ENCODE measurements around the gene SYT11. TPM values are rescaled to one million over a fixed set of nuclear protein-coding genes. Genes with fewer than 3 reads are reported as not detected.
A peak's percentile ranks its signal among the peaks of the same experiment; 100 is the strongest.

Gene SYT11
- total RNA-seq, 1 donor from 2014 or later = 2.3 TPM

DNA sequence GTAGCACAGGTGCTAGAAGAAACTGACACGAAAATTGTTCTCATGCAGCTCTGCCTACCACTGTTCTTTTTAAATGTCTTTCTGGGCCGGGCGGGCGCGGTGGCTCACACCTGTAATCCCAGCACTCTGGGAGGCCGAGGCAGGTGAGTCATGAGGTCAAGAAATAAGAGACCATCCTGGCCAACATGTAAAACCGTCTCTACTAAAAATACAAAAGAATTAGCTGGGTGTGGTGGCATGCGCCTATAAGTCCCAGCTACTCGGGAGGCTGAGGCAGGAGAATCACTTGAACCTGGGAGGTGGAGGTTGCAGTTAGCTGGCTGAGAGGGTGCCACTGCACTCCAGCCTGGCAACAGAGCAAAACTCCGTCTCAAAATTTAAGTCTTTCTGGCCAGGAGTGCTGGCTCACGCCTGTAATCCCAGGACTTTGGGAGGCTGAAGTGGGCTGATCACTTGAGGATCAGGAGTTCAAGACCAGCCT is 52.7 kb downstream of the SYT11 start:
- peak overlapping the region; percentile 92 for H3K4me3 Mint-ChIP-seq
- peak overlapping the region; percentile 98 for H3K27ac Mint-ChIP-seq
- TF ChIP-seq, protein P1, sequence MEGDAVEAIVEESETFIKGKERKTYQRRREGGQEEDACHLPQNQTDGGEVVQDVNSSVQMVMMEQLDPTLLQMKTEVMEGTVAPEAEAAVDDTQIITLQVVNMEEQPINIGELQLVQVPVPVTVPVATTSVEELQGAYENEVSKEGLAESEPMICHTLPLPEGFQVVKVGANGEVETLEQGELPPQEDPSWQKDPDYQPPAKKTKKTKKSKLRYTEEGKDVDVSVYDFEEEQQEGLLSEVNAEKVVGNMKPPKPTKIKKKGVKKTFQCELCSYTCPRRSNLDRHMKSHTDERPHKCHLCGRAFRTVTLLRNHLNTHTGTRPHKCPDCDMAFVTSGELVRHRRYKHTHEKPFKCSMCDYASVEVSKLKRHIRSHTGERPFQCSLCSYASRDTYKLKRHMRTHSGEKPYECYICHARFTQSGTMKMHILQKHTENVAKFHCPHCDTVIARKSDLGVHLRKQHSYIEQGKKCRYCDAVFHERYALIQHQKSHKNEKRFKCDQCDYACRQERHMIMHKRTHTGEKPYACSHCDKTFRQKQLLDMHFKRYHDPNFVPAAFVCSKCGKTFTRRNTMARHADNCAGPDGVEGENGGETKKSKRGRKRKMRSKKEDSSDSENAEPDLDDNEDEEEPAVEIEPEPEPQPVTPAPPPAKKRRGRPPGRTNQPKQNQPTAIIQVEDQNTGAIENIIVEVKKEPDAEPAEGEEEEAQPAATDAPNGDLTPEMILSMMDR (conservative IDR thresholded peaks at IDR 0.05) = no peak
- DNase-seq (ENCODE audit: extremely low spot score, unreplicated experiment) = no peak
- peaks cover 20% of the 10 kb centered on the region for H3K4me1 Mint-ChIP-seq (ENCODE audit: unreplicated experiment)
- H3K27me3 Mint-ChIP-seq = no peaks in the 10 kb centered on the region
- peaks cover 19% of the 10 kb centered on the region for H3K36me3 Mint-ChIP-seq
- no peaks in the 10 kb centered on the region for H3K9me3 Mint-ChIP-seq

DNA sequence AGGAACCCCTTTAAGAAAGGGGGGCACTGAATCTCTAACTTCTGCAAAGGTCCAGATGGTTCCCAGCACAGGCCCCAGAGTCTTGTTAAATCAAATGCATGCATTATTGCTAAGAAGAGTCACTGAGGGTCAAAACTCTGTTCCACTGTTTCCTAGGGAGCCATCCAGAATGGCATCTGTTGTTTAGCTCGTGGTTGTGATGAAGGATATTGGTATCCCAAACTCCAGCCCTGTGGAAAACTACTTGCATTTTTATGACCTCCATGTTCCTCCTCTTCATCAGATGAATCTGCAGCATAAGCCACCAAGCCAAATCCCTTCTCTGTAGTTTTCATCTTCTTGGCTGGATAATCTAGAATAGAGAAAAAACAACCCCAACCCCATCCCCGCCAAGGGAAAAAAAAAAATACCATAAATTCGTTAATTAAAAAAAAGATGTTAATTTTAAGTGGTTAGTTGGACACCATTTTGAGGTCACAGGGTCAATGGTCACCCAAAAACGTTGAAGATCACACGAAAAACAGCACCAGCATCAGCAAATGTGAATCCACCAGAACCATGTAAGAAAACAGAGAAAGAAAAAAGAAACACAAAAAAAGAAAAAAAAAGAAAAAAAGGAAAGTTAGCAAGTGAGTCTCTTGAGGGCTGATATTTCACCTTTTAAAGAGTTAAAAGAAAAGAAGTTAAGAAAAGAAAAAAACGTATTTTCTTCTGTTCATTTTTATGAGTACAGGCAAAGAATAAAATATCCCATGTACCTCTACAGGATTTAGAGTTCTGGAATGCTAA is 54.8 kb downstream of the SYT11 start:
- Mint-ChIP-seq H3K9me3 (no peaks in the 10 kb centered on the region), H3K36me3 (peaks cover 31% of the 10 kb centered on the region), H3K27ac (no peak overlapping the region), H3K4me3 (no peak overlapping the region), H3K27me3 (no peaks in the 10 kb centered on the region), H3K4me1 (ENCODE audit: unreplicated experiment) (peaks cover 20% of the 10 kb centered on the region)
- TF ChIP-seq, protein P1 (conservative IDR thresholded peaks at IDR 0.05) = no peak
- DNase-seq (ENCODE audit: extremely low spot score, unreplicated experiment) = no peak

DNA sequence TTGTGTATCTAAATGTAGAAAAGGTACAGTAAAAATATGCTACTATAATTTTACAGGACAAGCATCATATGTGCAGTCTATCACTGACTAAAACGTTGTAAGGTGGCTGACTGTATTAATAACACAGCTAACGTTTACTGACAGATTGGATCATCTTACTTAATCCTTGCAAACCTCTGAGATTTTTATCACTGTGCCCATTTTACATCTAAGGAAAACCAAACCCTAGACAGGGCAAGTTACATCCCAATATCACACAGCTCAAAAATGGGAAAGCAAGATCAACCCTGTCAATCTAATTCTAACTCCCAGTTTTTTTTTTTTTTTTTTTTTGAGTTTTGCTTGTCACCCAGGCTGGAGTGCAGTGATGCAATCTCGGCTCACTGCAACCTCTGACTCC is 59.3 kb downstream of the SYT11 start:
- Mint-ChIP-seq H3K4me1 (ENCODE audit: unreplicated experiment) (no peaks in the 10 kb centered on the region), H3K4me3 (no peak overlapping the region), H3K36me3 (peaks cover 40% of the 10 kb centered on the region), H3K27ac (no peak overlapping the region), H3K27me3 (no peaks in the 10 kb centered on the region), H3K9me3 (no peaks in the 10 kb centered on the region)
- DNase-seq (ENCODE audit: extremely low spot score, unreplicated experiment) = no peak
- TF ChIP-seq, protein P1 (conservative IDR thresholded peaks at IDR 0.05) = no peak

DNA sequence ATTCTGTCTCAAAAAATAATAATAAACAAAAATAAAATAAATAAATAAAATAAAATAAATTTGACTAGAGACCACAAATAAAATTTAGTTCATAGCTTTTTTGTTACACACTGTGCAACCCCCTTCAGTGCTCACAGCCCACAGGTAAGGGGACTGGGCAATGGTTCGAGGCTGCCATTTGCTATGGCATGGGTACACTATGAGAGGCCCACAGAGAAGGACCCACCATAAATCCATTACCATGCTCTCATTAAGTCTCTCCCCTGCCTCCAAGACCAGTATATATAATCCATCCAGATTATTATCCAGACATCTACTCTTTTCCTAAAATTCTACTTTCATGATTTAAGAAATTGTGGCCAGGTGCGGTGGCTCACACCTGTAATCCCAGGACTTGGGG is 60.4 kb downstream of the SYT11 start:
- H3K36me3 Mint-ChIP-seq = peaks cover 36% of the 10 kb centered on the region
- no peaks in the 10 kb centered on the region for H3K9me3 Mint-ChIP-seq
- H3K27me3 Mint-ChIP-seq = no peaks in the 10 kb centered on the region

DNA sequence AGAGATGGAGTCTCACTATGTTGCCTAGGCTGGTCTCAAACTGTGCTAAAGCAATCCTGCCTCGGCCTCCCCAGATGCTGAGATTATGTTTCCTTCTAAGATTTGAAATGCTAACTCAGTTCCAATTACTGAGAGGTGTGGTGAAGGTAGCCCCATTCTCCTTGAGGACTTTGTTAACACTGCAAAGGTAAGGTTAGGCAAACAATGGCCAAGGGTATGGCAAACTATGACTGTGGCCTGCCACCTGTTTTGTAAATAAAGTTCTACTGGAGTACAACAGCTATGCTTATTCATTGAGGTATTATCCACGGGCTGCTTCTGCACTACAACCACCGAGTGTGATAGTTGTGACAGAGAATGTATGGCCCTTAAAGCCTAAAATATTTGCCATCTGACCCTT is 61.4 kb downstream of the SYT11 start:
- Mint-ChIP-seq H3K4me1 (ENCODE audit: unreplicated experiment) (no peaks in the 10 kb centered on the region), H3K4me3 (no peak overlapping the region), H3K36me3 (peaks cover 41% of the 10 kb centered on the region), H3K9me3 (no peaks in the 10 kb centered on the region), H3K27me3 (no peaks in the 10 kb centered on the region), H3K27ac (no peak overlapping the region)
- TF ChIP-seq, protein P1 (conservative IDR thresholded peaks at IDR 0.05) = no peak
- DNase-seq (ENCODE audit: extremely low spot score, unreplicated experiment) = no peak

More for the DNA sequence above, 60.4 kb downstream of the SYT11 start:
- TF ChIP-seq, protein P1 (conservative IDR thresholded peaks at IDR 0.05) = no peak
- no peak for DNase-seq (ENCODE audit: extremely low spot score, unreplicated experiment)
- Mint-ChIP-seq H3K4me3 (no peak overlapping the region), H3K27ac (no peak overlapping the region), H3K4me1 (ENCODE audit: unreplicated experiment) (no peaks in the 10 kb centered on the region)
